Epidermal melanocyte (primary cell): ENCODE results near the gene POTEB3.
"Not testable (repeated sequence)": the region's sequence is repeated elsewhere in the genome, so short reads cannot be mapped to it uniquely, and the experiment has no call there.

Source experiments
- DNase-seq: peaks from one replicate; pipeline ENCODE4 v3.0.0; 2011; ENCODE audit warnings: low spot score; ENCODE audit not compliant: insufficient read length

The POTEB3 gene

DNA sequence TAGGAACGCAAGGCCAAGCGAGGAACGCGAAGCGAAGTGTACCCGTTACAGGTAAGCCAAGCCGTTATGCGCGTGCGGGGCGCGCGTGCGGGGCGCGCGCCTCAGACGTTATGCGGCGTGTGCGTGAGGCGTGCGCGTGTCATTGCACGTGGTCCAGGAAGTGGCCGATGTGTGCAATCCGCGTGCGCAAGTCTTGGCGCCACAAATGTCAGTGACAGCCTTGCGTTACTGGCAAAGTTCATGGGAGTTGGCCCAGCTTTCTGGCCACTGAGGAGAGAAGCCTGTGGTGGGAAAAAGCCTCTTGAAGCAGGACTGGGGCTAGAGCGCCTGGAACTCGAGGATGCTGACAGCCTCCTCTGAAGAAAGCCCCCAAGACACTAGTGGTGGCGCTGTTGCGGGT lies at the start of gene POTEB3:
TSS of gene POTEB3 (minus strand) at position 101 of the 400 bp plus-strand sequence. CDS start 488 bp downstream, outside the sequence.
- not testable (repeated sequence) for DNase-seq

DNA sequence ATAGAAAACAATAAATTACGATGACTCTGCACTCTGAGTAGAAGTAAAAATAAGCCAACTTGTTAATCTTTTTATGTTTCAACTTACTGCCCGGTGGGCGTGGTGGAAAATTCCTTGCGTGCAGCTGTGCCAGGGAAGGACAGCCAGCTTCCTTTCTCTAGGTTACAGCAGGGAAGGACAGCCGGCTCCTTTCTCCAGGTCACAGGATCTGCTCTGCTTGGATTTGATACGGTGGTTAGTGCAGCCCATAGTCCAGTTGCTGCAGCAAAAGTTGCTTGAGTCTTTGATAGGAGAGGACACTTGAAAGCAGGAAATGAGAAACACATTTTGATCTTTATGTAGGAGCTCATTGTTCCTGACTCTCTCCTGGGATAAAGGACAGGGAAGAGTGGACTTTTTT lies 13.4 kb upstream of the POTEB3 start:
- DNase-seq = not testable (repeated sequence)

DNA sequence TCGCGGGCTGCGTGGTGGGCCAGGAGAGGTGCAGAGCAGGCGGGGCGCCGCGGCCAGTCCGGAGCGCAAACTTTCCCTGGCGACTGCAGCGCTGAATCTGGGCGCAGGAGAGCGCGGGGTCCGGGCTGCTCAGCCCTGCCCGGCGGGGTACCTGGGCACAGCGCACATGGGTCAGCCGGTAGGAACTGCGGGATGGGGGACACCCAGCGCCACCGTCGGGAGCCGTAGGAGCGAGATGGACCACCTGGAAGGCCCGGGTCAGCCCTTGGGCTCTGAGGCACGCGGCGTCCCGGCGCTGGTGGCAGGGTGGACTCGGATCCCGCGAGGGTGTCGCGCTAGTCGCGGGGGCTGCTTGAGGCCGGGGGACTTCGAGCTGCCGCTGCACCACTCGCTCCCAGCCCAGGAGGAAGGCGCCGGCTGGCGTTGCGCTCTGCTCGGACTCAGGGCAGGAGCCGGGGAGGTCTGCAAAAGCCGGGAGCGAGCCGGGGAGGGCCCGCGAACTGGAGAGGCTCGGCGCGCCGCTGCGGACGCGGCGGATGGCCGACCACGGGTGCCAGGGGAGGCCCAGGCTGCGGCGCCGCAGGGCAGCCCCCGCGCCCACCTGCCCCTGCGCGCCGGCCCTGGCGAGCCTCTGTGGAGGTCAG lies 11.7 kb upstream of the POTEB3 start:
- not testable (repeated sequence) for DNase-seq

DNA sequence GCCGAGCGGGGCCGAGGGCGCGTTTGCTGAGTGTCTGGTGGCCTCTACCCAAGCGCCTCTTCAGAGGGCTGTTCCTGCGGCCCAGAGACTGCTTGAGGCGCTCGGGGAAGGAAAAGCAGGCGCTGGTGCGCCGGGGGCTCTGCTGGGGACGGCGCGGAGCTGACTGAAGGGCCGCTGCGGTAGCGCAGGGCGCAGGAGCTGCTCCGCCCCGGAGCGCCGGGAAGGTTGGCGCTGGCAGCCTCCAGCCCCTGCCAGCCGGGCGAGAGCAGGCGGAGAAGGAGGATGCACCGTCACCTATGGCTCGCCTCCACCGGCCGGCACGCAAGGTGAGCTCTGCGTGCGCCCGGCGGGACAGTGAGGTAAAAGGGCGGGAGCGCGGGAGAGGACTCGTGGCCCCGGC lies 11.2 kb upstream of the POTEB3 start:
- not testable (repeated sequence) for DNase-seq

DNA sequence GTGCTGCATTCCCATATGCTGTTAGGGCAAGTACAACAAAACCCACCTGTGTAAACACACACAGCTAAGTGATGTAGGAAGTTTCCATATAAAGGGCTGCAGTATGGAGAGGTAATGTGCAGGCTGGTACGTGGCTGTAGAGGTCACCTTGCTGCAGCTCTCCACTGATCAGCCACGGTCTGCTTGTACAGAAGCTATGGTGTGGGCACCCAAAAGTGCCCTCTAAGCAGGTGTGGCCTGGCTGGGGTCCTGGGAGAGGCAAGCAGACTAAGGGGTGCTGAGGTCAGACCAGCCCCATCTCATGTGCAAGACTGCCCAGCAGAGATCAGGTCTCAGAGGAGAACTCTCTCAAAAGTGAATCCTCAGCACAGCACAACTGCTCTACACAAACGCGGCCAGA lies 32.9 kb downstream of the POTEB3 start:
- DNase-seq = not testable (repeated sequence)

DNA sequence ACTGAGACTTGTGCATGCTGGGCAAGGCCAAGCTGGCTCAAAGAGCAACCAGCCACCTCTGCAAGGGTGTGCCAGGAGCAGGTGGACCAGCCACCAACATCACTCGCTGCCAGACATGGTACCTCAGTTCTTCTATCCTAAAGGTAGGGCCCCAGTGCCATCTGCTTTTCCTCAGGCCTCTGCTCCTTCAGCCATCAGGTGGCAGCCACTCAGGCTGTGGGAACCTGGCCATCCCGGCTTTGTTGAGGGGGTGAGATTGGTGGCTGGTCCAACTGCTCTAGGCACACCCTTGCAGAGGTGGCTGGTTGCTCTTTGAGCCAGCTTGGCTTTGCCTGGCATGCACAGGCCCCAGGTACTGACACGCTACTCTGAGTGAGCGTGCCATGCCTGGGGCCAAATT lies 38.8 kb downstream of the POTEB3 start:
- DNase-seq = not testable (repeated sequence)

DNA sequence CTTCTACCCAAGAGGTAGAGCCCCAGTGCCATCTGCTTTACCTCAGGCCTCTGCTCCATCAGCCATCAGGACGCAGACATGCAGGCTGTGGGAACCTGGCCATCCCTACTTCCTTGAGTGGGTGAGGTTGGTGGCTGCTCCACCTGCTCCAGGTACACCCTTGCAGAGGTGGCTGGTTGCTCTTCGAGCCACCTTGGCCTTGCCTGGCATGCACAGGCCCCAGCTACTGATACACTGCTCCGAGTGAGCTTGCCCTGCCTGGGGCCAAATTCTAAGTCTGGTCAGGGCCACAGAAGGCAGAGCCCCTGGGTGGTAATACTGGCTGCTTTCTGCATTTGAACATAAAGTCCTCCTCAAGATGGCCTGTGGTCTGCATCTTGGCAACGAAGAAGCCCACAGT lies 41.2 kb downstream of the POTEB3 start:
- DNase-seq = not testable (repeated sequence)

DNA sequence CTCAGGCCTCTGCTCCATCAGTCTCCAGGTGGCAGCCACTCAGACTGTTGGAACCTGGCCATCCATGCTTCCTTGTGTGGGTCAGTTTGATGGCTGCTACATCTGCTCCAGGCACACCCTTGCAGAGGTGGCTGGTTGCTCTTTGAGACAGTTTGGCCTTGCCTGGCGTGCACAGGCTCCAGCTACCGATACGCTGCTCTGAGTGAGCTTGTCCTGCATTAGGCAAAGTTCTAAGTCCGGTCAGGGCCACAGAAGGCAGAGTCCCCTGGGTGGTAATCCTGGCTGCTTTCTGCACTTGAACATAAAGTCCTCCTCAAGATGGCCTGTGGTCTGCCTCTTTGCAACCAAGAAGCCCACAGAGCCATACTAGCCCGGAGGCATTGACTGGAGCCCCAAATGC lies 41.8 kb downstream of the POTEB3 start:
- not testable (repeated sequence) for DNase-seq

DNA sequence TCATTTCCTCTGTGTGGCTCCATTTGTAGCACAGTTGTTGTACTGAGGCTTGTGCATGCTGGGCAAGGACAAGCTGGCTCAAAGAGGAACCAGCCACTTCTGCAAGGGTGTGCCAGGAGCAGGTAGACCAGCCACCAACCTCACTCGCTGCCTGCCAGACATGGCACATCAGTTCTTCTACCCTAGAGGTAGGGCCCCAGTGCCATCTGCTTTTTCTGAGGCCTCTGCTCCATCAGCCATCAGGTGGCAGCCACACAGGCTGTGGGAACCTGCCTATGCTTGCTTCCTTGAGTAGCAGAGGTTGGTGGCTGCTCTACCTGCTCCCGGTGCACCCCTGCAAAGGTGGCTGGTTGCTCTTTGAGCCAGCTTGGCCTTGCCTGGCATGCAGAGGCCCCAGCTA lies 42.6 kb downstream of the POTEB3 start:
- DNase-seq = not testable (repeated sequence)

DNA sequence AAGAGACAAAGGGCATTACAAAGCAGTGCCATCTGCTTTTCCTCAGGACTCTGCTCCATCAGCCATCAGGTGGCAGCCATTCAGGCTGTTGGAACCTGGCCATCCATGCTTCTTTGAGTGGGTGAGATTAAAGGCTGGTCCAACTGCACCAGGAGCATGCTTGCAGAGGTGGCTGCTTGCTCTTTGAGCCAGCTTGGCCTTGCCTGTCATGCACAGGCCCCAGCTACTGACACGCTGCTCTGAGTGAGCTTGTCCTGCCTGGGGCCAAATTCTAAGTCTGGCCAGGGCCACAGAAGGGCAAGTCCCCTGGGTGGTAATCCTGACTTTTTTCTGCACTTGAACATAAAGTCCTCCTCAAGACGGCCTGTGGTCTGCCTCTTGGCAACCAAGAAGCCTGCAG lies 43.1 kb downstream of the POTEB3 start:
- DNase-seq = not testable (repeated sequence)

DNA sequence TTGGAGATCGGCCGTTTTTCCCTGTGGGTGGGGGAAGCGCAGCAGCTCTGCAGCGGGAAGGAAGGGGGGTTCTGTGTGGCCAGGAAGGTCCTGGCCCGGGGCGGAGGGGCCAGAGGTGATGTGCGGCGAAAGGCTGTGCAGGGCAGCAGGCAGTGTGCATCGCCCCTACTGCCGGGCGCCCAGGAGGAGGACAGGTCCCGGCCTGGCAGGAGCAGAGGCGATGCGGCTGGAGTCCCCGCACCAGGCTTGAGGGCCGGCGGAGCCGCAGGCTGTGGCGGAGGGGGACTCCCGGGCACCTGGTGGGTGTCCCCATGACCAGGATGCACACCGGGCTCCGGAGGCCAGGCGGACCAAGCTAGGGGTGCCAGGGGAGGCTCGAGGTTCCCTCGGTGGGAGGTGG lies 54.3 kb downstream of the POTEB3 start:
- DNase-seq = not testable (repeated sequence)

DNA sequence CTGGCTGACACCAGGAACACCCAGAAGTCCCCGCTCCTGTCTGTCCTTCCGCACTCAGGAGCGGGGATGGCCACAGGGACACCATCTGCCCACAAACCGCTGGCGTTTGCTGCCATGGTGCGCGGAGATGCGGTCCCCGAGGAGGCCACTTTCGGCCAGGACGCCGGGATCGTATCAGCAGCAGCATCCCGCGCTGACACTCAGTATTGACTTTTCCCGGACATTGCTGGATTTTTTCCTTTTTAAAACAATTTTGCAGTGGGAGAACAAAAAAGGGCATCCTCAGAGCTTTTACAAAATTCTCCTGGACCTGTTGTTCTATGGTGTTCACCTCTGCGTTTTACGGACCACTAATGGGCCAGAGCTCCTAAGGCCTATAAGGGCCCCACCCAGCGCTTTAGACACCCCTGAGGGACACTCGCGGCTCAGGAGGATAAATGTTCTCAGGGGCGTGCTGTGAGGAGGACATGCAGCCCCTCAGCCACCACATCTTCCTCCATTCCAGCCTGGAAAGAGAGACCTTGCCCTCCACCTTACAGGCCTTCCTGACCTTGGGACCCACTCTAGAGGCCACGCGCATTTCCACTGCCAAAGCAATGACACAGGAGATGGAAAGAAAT lies 56.3 kb downstream of the POTEB3 start:
- DNase-seq = not testable (repeated sequence)

DNA sequence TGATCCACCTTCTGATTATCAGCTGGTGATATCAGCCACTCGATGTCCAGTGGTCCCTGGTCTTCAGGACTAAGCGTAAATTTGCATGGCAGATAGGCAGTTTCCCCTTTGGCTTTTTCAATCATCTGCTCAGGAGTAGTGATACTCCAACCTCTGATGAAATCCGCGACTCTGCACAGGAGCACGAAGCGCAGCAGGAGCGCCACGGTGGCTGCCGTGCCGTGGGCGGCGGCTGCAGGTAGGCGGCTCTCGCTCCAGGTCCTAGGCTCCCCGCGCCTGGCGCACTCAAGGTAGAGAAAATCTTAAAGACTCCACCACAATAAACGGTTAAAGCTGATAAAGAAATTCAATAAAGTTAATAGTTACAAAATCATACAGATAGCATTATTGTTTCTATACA lies 66.6 kb downstream of the POTEB3 start:
- DNase-seq = not testable (repeated sequence)

DNA sequence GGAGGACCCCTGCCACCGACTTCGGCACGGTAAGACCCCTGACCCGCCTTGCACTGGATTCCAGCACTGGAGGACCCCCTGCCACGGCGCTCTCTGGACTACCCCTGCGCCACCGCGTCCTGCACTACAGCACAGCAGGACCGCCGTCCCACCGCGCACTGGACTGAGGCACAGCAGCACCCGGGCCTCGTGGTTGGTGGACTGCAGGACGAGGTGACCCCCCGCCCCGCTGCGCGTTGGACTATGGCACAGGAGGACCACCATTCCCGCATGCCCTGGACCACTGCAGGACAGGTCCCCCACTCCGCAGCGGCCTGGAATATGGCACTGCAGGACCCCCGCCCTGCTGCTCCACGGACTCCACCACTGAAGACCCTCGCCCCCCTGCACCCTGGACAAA lies 71.1 kb downstream of the POTEB3 start:
- DNase-seq = not testable (repeated sequence)

DNA sequence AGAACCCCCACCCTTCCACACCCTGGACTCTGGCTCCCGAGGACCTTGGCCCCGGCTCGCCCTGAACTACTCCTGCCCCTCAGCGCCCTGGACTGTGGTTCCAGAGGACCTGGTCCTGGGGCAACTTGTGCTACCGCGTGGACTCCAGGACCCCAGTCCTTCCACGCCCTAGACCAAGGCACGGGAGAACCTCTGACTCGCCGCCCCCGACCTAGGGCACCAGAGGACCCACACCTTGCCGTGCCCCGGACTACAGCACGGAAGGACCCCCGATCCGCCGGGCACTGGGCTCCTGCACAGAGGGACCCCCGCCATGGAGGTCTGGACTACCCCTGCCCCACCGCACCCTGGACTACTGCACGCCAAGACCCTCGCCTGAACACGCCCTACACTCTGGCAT lies 71.7 kb downstream of the POTEB3 start:
- not testable (repeated sequence) for DNase-seq
